Smooth muscle cell (in vitro differentiated cells): Measurements from ENCODE around the gene PRRX2. TPM values are rescaled to one million over a fixed set of nuclear protein-coding genes. Genes with fewer than 3 reads are reported as not detected.
A peak's percentile ranks its signal among the peaks of the same experiment; 100 is the strongest.

ENCODE experiments used
- DNase-seq: peaks from one replicate; lab custom pipeline; 2025; ENCODE audit not compliant: unreplicated experiment; lab: John Stamatoyannopoulos, UW
- H2AFZ ChIP-seq: fragments of 200-600 bp; sonication (generic); 2 replicates; pipeline ENCODE4 v1.6.0; 2016; ENCODE audit warnings: antibody characterized with exemption, low read depth, mild to moderate bottlenecking
- H3F3A ChIP-seq: fragments of 200-600 bp; sonication (generic); 2 replicates; pipeline ENCODE4 v1.6.0; 2017; ENCODE audit warnings: antibody characterized with exemption, low read depth
- H3K27ac ChIP-seq: fragments of 200-600 bp; sonication (generic); 2 replicates; pipeline ENCODE4 v1.5.1; 2016; ENCODE audit warnings: low read depth, mild to moderate bottlenecking
- H3K27me3 ChIP-seq: fragments of 200-600 bp; sonication (generic); 2 replicates; pipeline ENCODE4 v1.6.1; 2016; ENCODE audit warnings: low read depth, mild to moderate bottlenecking
- H3K36me3 ChIP-seq: fragments of 200-600 bp; sonication (generic); 2 replicates; pipeline ENCODE4 v1.5.1; 2016; ENCODE audit warnings: low read depth
- H3K4me1 ChIP-seq: fragments of 200-600 bp; sonication (generic); 2 replicates; pipeline ENCODE4 v1.5.1; 2016; ENCODE audit warnings: low read depth
- H3K4me2 ChIP-seq: fragments of 200-600 bp; sonication (generic); 2 replicates; pipeline ENCODE4 v1.6.0; 2016; ENCODE audit warnings: mild to moderate bottlenecking
- H3K4me3 ChIP-seq: fragments of 200-600 bp; sonication (generic); 2 replicates; pipeline ENCODE4 v1.5.1; 2016; ENCODE audit warnings: mild to moderate bottlenecking
- H3K79me2 ChIP-seq: fragments of 200-600 bp; sonication (generic); 2 replicates; pipeline ENCODE4 v1.6.0; 2016; ENCODE audit warnings: low read depth, mild to moderate bottlenecking
- H3K9ac ChIP-seq: fragments of 200-600 bp; sonication (generic); 2 replicates; pipeline ENCODE4 v1.6.0; 2016; ENCODE audit warnings: low read depth
- H3K9me3 ChIP-seq: fragments of 200-600 bp; sonication (generic); replicated peaks from 2 replicates; pipeline ENCODE4 v1.5.1; 2016; ENCODE audit warnings: low read depth
- H4K20me1 ChIP-seq: fragments of 200-600 bp; sonication (generic); 2 replicates; pipeline ENCODE4 v1.6.0; 2016; ENCODE audit warnings: low read depth
- WGBS: methylation state at CpG from one replicate; pipeline ENCODE4 v1.1.7; 2016; ENCODE audit warnings: low lambda C conversion rate; 5-methylcytosine and 5-hydroxymethylcytosine counted together
- polyA plus RNA-seq: library from polyadenylated mRNA; unstranded; fragments of >200 nt; fragmentation: Nextera tagmentation; extraction: Ambion mirVana; gene quantifications from 2 replicates; pipeline ENCODE4 v1.2.1, GENCODE V29; 2016
- total RNA-seq: library from RNA; depleted of rRNA; stranded (reverse); fragments of >200 nt; gene quantifications from 2 replicates; pipeline ENCODE4 v1.2.3, GENCODE V29; 2014
- TF ChIP-seq, protein P1 (sequence below): fragments of 200-600 bp; sonication (generic); IDR thresholded peaks from 2 replicates; pipeline ENCODE4 v1.5.1; 2017; ENCODE audit warnings: borderline replicate concordance, mild to moderate bottlenecking, antibody characterized with exemption; ENCODE audit not compliant: insufficient read depth, poor library complexity, severe bottlenecking

Gene PRRX2
- total and polyA plus RNA-seq, 2 experiments from 2014 or later: 87.7 to 234 TPM

DNA sequence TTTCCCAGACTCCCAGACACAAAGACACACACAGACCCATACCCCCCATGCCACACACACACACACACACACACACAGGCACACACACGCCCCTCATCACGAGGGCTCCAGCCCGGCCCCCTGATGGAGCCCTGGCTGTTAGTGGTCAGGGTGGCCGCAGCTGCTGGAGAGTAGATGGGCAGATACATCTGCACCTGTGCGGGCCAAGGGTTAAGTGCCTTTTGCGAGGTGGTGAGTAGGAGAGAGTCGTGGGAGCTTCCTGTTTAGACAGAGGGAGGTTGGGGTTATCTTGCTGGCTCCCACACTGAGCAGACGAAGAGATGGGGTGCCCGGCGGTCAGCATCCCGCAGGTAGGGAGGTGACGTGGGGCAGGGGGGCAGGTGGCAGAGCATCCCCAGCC is 8.2 kb downstream of the PRRX2 start:
- H3K9me3 ChIP-seq: no peaks in the 10 kb centered on the region
- no peak overlapping the region for H3K4me3 ChIP-seq
- no peak overlapping the region for H2AFZ ChIP-seq
- H4K20me1 ChIP-seq: peaks cover 94% of the 10 kb centered on the region
- H3K9ac ChIP-seq: no peak overlapping the region
- H3K79me2 ChIP-seq: peaks cover 85% of the 10 kb centered on the region
- H3K27ac ChIP-seq: no peak overlapping the region
- peaks cover 10% of the 10 kb centered on the region for H3K4me1 ChIP-seq
- WGBS: 88% methylated on average over 12 of the region's 12 CpGs
- H3F3A ChIP-seq: peaks cover 3% of the 10 kb centered on the region
- TF ChIP-seq, protein P1, sequence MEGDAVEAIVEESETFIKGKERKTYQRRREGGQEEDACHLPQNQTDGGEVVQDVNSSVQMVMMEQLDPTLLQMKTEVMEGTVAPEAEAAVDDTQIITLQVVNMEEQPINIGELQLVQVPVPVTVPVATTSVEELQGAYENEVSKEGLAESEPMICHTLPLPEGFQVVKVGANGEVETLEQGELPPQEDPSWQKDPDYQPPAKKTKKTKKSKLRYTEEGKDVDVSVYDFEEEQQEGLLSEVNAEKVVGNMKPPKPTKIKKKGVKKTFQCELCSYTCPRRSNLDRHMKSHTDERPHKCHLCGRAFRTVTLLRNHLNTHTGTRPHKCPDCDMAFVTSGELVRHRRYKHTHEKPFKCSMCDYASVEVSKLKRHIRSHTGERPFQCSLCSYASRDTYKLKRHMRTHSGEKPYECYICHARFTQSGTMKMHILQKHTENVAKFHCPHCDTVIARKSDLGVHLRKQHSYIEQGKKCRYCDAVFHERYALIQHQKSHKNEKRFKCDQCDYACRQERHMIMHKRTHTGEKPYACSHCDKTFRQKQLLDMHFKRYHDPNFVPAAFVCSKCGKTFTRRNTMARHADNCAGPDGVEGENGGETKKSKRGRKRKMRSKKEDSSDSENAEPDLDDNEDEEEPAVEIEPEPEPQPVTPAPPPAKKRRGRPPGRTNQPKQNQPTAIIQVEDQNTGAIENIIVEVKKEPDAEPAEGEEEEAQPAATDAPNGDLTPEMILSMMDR: no peak
- no peak for DNase-seq
- no peaks in the 10 kb centered on the region for H3K36me3 ChIP-seq
- no peaks in the 10 kb centered on the region for H3K27me3 ChIP-seq
- no peak overlapping the region for H3K4me2 ChIP-seq

DNA sequence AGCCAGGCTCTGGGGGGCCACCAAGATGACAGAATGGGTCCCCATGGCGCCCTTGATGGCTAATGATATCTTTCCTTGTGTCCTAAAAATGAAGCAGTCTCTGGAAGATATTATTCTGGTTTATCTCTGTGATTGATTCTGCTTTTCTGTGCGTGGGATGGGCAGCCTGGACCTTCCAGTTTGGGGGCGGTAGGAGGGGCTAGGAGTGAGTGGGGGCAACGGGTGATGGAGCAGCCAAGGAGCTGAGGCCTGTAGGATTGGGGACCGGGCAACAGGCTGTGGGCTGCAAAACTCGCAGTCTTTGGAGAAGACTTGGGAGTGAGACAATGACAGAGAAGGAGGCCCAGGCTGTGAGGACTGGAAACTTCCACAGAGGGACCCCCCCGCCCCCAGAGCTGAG is 8.8 kb downstream of the PRRX2 start:
- no peak for DNase-seq
- no peak overlapping the region for H3K4me2 ChIP-seq
- peaks cover 99% of the 10 kb centered on the region for H4K20me1 ChIP-seq
- H3K27ac ChIP-seq: no peak overlapping the region
- peaks cover 10% of the 10 kb centered on the region for H3K4me1 ChIP-seq
- H3K9ac ChIP-seq: no peak overlapping the region
- no peak overlapping the region for H2AFZ ChIP-seq
- H3K4me3 ChIP-seq: no peak overlapping the region
- 80% methylated on average over 7 of the region's 7 CpGs for whole genome bisulfite sequencing
- H3F3A ChIP-seq: no peaks in the 10 kb centered on the region
- peaks cover 89% of the 10 kb centered on the region for H3K79me2 ChIP-seq
- no peaks in the 10 kb centered on the region for H3K36me3 ChIP-seq
- no peaks in the 10 kb centered on the region for H3K27me3 ChIP-seq
- TF ChIP-seq, protein P1: no peak
- no peaks in the 10 kb centered on the region for H3K9me3 ChIP-seq

DNA sequence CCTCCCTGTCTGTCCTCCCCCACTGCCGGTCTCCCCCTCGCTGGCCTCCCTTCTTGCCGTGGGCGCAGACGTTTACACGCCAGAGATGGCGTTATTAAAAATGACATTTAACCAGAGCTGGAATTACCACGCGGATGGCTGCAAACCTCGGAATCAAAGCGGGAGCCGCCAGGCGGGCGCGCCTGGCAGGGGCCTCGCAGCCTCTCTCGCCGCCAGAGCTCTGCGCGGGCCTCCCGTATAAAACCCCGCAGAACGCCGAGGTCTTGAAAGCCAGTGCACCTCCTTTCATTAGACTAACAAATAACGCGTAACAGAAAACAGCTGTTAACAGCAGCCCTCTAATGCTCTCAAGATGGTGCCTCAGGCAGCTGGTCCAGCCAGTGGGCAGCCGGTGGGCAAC is 10.2 kb downstream of the PRRX2 start:
- H3K4me1 ChIP-seq: peaks cover 10% of the 10 kb centered on the region
- no peaks in the 10 kb centered on the region for H3K9me3 ChIP-seq
- TF ChIP-seq, protein P1: no peak
- no peak overlapping the region for H3K27ac ChIP-seq
- no peak for DNase-seq
- H3K4me2 ChIP-seq: no peak overlapping the region
- peaks cover 78% of the 10 kb centered on the region for H3K79me2 ChIP-seq
- H3F3A ChIP-seq: no peaks in the 10 kb centered on the region
- H3K4me3 ChIP-seq: no peak overlapping the region
- no peaks in the 10 kb centered on the region for H3K36me3 ChIP-seq
- no peaks in the 10 kb centered on the region for H3K27me3 ChIP-seq
- 92% methylated on average over 20 of the region's 27 CpGs for WGBS
- H3K9ac ChIP-seq: no peak overlapping the region
- H4K20me1 ChIP-seq: peaks cover 97% of the 10 kb centered on the region
- no peak overlapping the region for H2AFZ ChIP-seq

DNA sequence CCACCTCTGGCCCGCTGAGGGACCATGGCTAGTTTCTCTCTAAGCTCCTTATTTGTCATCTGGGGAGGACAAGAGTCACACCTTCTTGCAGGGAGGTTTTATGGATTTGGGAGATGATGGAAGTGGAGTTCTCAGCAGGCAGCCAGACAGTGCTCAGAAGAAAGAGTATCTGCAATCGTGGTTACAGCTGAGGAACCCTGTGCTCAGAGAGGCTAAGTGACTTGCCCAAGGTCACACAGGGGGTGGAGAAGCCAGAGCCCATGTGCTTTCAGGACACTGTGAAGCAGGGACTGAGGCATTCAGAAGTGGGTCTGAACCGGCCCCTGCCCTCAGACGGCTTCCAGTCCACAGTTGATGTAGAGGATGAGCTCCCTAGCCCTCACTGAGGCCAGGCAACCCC is 10.8 kb downstream of the PRRX2 start:
- no peaks in the 10 kb centered on the region for H3K27me3 ChIP-seq
- no peak overlapping the region for H3K4me3 ChIP-seq
- peaks cover 78% of the 10 kb centered on the region for H3K79me2 ChIP-seq
- WGBS: 91% methylated on average over 4 of the region's 4 CpGs
- no peaks in the 10 kb centered on the region for H3F3A ChIP-seq
- H3K4me1 ChIP-seq: peaks cover 10% of the 10 kb centered on the region
- no peak overlapping the region for H2AFZ ChIP-seq
- peaks cover 97% of the 10 kb centered on the region for H4K20me1 ChIP-seq
- H3K9ac ChIP-seq: no peak overlapping the region
- H3K36me3 ChIP-seq: no peaks in the 10 kb centered on the region
- no peaks in the 10 kb centered on the region for H3K9me3 ChIP-seq
- H3K4me2 ChIP-seq: peak overlapping the region; percentile 36
- TF ChIP-seq, protein P1: no peak
- no peak for DNase-seq
- no peak overlapping the region for H3K27ac ChIP-seq
